ENCODE results near the gene PATJ. TPM values are rescaled to one million over a fixed set of nuclear protein-coding genes. Genes with fewer than 3 reads are reported as not detected.

The PATJ gene
- polyA plus RNA-seq, 1 of the 3 experiments (the other 2 are of a cell fraction), result 3.0 TPM

DNA sequence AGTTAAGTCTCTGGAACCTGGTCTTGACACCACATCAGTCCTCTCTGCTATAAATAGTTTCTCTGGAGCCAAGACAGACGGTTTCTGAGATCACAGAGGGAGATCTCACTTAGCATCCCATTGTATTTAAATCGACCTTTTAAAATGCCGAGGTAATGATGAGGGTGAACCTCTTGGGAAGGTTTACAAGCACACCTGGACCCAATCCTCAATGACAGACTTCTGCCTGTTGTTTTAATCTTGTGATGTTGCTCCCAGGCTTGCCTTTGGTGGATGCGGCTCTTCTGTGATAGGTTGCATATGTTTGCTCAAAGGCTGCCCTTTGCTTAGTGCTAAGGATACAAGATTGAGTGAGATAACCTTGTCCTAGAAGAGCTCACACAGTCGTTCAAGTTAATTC, 347.7 kb downstream of the PATJ start:
- 72% methylated on average over 5 of the region's 5 CpGs for WGBS (ENCODE audit: low lambda C conversion rate)
- CTCF ChIA-PET, result interaction anchor here (0.8 to 1.7 kb wide), 4 partner anchors 19 to 47 kb away, joined by 3 to 4 read pairs (median 4); no protein-coding TSS in a partner anchor
- no peak for TF ChIP-seq TCF12 (IDR thresholded peaks at IDR 0.05)

DNA sequence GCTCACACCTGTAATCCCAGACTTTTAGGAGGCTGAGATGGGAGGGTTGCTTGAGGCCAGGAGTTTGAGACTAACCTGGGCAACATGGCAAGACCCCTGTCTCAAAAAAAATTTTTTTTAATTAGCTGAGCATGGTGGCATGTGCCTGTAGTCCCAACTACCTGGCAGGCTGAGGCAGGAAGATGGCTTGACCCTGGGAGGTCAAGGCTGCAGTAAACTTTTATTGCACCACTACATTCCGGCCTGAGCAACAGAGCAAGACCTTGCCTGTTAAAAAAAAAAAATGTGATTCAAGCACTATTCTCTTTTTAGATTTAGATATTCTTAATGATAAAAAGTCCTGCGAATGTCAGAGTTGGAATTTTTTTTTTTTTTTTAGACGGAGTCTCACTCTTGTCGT, 349.8 kb downstream of the PATJ start:
- DNase-seq, result no peak
- Histone ChIP-seq H3F3A (replicated peaks; ENCODE audit: insufficient read depth) (no peaks in the 10 kb centered on the region), H3K36me3 (replicated peaks in 1 of 2; ENCODE audit: control insufficient read depth in 1 of 2, insufficient read depth in 2 of 2, low read length in 1 of 2) (no peaks in the 10 kb centered on the region), H2AFZ (ENCODE audit: low read depth) (no peak overlapping the region), H3K9ac (no peak overlapping the region), H3K79me2 (ENCODE audit: insufficient read depth) (no peaks in the 10 kb centered on the region), H3K9me2 (no peaks in the 10 kb centered on the region), H3K27me3 (ENCODE audit: insufficient read depth) (no peaks in the 10 kb centered on the region), H4K20me1 (ENCODE audit: insufficient read depth) (no peaks in the 10 kb centered on the region), H3K27ac (ENCODE audit: low read depth in 2 of 2, low read length in 1 of 2) (no peak overlapping the region), H3K9me3 (no peaks in the 10 kb centered on the region), H3K4me3 (ENCODE audit: low read depth in 2 of 2, low read length in 1 of 2) (no peak overlapping the region), H3K4me1 (ENCODE audit: control insufficient read depth in 1 of 2, insufficient read depth in 2 of 2, low read depth in 1 of 2, low read length in 1 of 2) (no peaks in the 10 kb centered on the region), H3K4me2 (no peak overlapping the region)
- POLR2A ChIA-PET, result no interaction called here
- 100% methylated on average over 4 of the region's 4 CpGs for WGBS (ENCODE audit: low lambda C conversion rate)
- TF ChIP-seq RFX5 (IDR thresholded peaks at IDR 0.05; ENCODE audit: low read length) (no peak), CHD2 (IDR thresholded peaks at IDR 0.05; ENCODE audit: low read length, partially characterized antibody) (no peak), EZH2phosphoT487 (IDR thresholded peaks at IDR 0.05; ENCODE audit: borderline replicate concordance, low read depth) (no peak), TEAD4 (IDR thresholded peaks at IDR 0.05; ENCODE audit: borderline replicate concordance, insufficient read depth) (no peak), GATA2 (CRISPR knock-in tag; IDR thresholded peaks at IDR 0.05) (no peak), SMC3 (IDR thresholded peaks at IDR 0.05; ENCODE audit: low read depth, low read length) (no peak), FOSL2 (IDR thresholded peaks at IDR 0.05; ENCODE audit: borderline replicate concordance, low read depth) (no peak), NFIC (IDR thresholded peaks at IDR 0.05; ENCODE audit: borderline replicate concordance) (no peak), TAF1 (IDR thresholded peaks at IDR 0.05; ENCODE audit: borderline replicate concordance, low read depth, low read length) (no peak), RAD21 (IDR thresholded peaks at IDR 0.05; ENCODE audit: low read length) (no peak), POLR2AphosphoS5 (IDR thresholded peaks at IDR 0.05; ENCODE audit: low read depth, low read length) (no peak), MXI1 (IDR thresholded peaks at IDR 0.05; ENCODE audit: low read depth, low read length) (no peak), SIN3A (IDR thresholded peaks at IDR 0.05; ENCODE audit: borderline replicate concordance, low read depth, low read length) (no peak)
- TF ChIP-seq, protein P1, sequence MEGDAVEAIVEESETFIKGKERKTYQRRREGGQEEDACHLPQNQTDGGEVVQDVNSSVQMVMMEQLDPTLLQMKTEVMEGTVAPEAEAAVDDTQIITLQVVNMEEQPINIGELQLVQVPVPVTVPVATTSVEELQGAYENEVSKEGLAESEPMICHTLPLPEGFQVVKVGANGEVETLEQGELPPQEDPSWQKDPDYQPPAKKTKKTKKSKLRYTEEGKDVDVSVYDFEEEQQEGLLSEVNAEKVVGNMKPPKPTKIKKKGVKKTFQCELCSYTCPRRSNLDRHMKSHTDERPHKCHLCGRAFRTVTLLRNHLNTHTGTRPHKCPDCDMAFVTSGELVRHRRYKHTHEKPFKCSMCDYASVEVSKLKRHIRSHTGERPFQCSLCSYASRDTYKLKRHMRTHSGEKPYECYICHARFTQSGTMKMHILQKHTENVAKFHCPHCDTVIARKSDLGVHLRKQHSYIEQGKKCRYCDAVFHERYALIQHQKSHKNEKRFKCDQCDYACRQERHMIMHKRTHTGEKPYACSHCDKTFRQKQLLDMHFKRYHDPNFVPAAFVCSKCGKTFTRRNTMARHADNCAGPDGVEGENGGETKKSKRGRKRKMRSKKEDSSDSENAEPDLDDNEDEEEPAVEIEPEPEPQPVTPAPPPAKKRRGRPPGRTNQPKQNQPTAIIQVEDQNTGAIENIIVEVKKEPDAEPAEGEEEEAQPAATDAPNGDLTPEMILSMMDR (IDR thresholded peaks at IDR 0.05), result no peak
- TF ChIP-seq, protein P2, sequence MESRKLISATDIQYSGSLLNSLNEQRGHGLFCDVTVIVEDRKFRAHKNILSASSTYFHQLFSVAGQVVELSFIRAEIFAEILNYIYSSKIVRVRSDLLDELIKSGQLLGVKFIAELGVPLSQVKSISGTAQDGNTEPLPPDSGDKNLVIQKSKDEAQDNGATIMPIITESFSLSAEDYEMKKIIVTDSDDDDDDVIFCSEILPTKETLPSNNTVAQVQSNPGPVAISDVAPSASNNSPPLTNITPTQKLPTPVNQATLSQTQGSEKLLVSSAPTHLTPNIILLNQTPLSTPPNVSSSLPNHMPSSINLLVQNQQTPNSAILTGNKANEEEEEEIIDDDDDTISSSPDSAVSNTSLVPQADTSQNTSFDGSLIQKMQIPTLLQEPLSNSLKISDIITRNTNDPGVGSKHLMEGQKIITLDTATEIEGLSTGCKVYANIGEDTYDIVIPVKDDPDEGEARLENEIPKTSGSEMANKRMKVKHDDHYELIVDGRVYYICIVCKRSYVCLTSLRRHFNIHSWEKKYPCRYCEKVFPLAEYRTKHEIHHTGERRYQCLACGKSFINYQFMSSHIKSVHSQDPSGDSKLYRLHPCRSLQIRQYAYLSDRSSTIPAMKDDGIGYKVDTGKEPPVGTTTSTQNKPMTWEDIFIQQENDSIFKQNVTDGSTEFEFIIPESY (IDR thresholded peaks at IDR 0.05; ENCODE audit: borderline replicate concordance, low read depth), result no peak
- TF ChIP-seq, protein P3, sequence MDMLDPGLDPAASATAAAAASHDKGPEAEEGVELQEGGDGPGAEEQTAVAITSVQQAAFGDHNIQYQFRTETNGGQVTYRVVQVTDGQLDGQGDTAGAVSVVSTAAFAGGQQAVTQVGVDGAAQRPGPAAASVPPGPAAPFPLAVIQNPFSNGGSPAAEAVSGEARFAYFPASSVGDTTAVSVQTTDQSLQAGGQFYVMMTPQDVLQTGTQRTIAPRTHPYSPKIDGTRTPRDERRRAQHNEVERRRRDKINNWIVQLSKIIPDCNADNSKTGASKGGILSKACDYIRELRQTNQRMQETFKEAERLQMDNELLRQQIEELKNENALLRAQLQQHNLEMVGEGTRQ (IDR thresholded peaks at IDR 0.05; ENCODE audit: borderline replicate concordance, low read depth, low read length), result no peak
- CTCF ChIA-PET, result interaction anchor here (0.9 to 7.6 kb wide), 2 partner anchors 9 to 47 kb away, joined by 3 to 47 read pairs; no protein-coding TSS in a partner anchor

More for the DNA sequence above, 347.7 kb downstream of the PATJ start:
- H3K4me2 ChIP-seq, result no peak overlapping the region
- no peaks in the 10 kb centered on the region for H3K27me3 ChIP-seq (ENCODE audit: insufficient read depth)
- DNase-seq, result no peak
- POLR2A ChIA-PET, result no interaction called here
- H3K9me3 ChIP-seq, result no peaks in the 10 kb centered on the region
- H3K79me2 ChIP-seq (ENCODE audit: insufficient read depth), result no peaks in the 10 kb centered on the region
- no peak overlapping the region for H3K4me3 ChIP-seq (ENCODE audit: low read depth in 2 of 2, low read length in 1 of 2)
- H4K20me1 ChIP-seq (ENCODE audit: insufficient read depth), result no peaks in the 10 kb centered on the region
- H3K36me3 ChIP-seq (replicated peaks in 1 of 2; ENCODE audit: control insufficient read depth in 1 of 2, insufficient read depth in 2 of 2, low read length in 1 of 2), result no peaks in the 10 kb centered on the region
- no peak overlapping the region for H3K9ac ChIP-seq
- no peak overlapping the region for H3K27ac ChIP-seq (ENCODE audit: low read depth in 2 of 2, low read length in 1 of 2)
- H3K9me2 ChIP-seq, result no peaks in the 10 kb centered on the region
- no peak overlapping the region for H2AFZ ChIP-seq (ENCODE audit: low read depth)
- no peaks in the 10 kb centered on the region for H3K4me1 ChIP-seq (ENCODE audit: control insufficient read depth in 1 of 2, insufficient read depth in 2 of 2, low read depth in 1 of 2, low read length in 1 of 2)
- H3F3A ChIP-seq (replicated peaks; ENCODE audit: insufficient read depth), result no peaks in the 10 kb centered on the region

All from SK-N-SH (cell line).